ENCODE results near the gene ATP13A5. TPM values are rescaled to one million over a fixed set of nuclear protein-coding genes. Genes with fewer than 3 reads are reported as not detected.

ATP13A5 gene
- total and polyA plus RNA-seq, 2 of the 8 experiments (the other 6 are each of a cell fraction or from before 2014, with no cell fraction given) = not detected

GRCh38 chr3:193248848-193249468, 129.6 kb downstream of the ATP13A5 start:
- POLR2A ChIA-PET (ENCODE audit: partially characterized antibody) = no interaction called here
- DNase-seq (ENCODE audit: low read depth in 1 of 2, low spot score in 2 of 2) = no peak
- Histone ChIP-seq H4K20me1 (replicated peaks in 1 of 2; ENCODE audit: control insufficient read depth in 1 of 2, insufficient read depth in 2 of 2, low read length in 2 of 2) (no peaks in the 10 kb centered on the region), H3K4me3 (ENCODE audit: extremely low read depth in 1 of 4, insufficient read depth in 2 of 4, low read depth in 3 of 4, low read length in 4 of 4) (no peak overlapping the region), H4K8ac (ENCODE audit: extremely low read depth, insufficient read depth, low read length) (no peak overlapping the region), H3K9me3 (ENCODE audit: insufficient read depth in 2 of 2, low read depth in 1 of 2, low read length in 1 of 2) (peaks cover 6 to 14% of the 10 kb centered on the region in 2 experiments; a peak in 3 of 4 replicates), H2BK15ac (ENCODE audit: low read length) (no peak overlapping the region), H3K27me3 (replicated peaks in 1 of 4; ENCODE audit: control insufficient read depth in 3 of 4, extremely low read depth in 1 of 4, insufficient read depth in 3 of 4, low read length in 3 of 4) (no peaks in the 10 kb centered on the region), H3K23me2 (ENCODE audit: low read depth, low read length) (no peaks in the 10 kb centered on the region), H3K56ac (replicated peaks; ENCODE audit: insufficient read length, low read depth, low read length) (no peak overlapping the region), H4K5ac (ENCODE audit: insufficient read length, low read depth, low read length) (no peak overlapping the region), H2BK12ac (ENCODE audit: low read depth, low read length) (no peak overlapping the region), H3K4me1 (replicated peaks in 1 of 4; ENCODE audit: control insufficient read depth in 3 of 4, insufficient read depth in 4 of 4, low read length in 3 of 4) (no peaks in the 10 kb centered on the region), H3K23ac (ENCODE audit: insufficient read length) (no peak overlapping the region), H2BK120ac (replicated peaks; ENCODE audit: low read depth, low read length) (no peak overlapping the region), H2AK5ac (ENCODE audit: low read depth, low read length) (no peak overlapping the region), H3K18ac (ENCODE audit: extremely low read depth, low read length) (no peak overlapping the region), H3K79me2 (ENCODE audit: control insufficient read depth in 1 of 2, insufficient read depth in 2 of 2, low read length in 2 of 2) (no peaks in the 10 kb centered on the region), H4K91ac (replicated peaks; ENCODE audit: insufficient read length, low read length) (no peak overlapping the region), H2AFZ (ENCODE audit: low read length) (no peak overlapping the region), H2BK5ac (ENCODE audit: low read depth, low read length) (no peak overlapping the region), H3K4me2 (ENCODE audit: insufficient read depth in 1 of 2, low read depth in 2 of 2, low read length in 2 of 2) (no peak overlapping the region), H3K4ac (replicated peaks; ENCODE audit: insufficient read length, low read depth, low read length) (no peak overlapping the region), H3K14ac (ENCODE audit: insufficient read length) (no peak overlapping the region), H3K27ac (ENCODE audit: low read depth, low read length) (no peak overlapping the region), H3K79me1 (ENCODE audit: low read depth, low read length) (no peaks in the 10 kb centered on the region), H3K36me3 (ENCODE audit: control insufficient read depth in 2 of 4, insufficient read depth in 4 of 4, low read length in 3 of 4) (no peaks in the 10 kb centered on the region; a peak in 1 of 8 replicates), H3K9ac (replicated peaks in 1 of 4; ENCODE audit: extremely low read depth in 1 of 4, low read depth in 3 of 4, low read length in 3 of 4) (no peak overlapping the region), H2BK20ac (ENCODE audit: low read length) (no peak overlapping the region)
- no peak for FAIRE-seq
- 70% methylated on average over 2 of the region's 2 CpGs; no CpG with 5 or more reads in 1 of the 2 experiments for WGBS, 2 experiments (ENCODE audit: extremely low coverage in 1 of 2, insufficient coverage in 1 of 2, insufficient read length in 1 of 2, insufficient replicate concordance in 2 of 2, low coverage in 1 of 2, low lambda C conversion rate in 2 of 2, missing lambda C conversion rate in 1 of 2)
- CTCF ChIA-PET (ENCODE audit: partially characterized antibody) = interaction anchor here (0.7 to 0.9 kb wide), 2 partner anchors 9 to 108 kb away, joined by 3 read pairs; no protein-coding TSS in a partner anchor
- TF ChIP-seq MAX (IDR thresholded peaks at IDR 0.05) = no peak
- TF ChIP-seq RXRA (IDR thresholded peaks at IDR 0.05; ENCODE audit: insufficient read depth, low read depth, low read length) = no peak
- no peak for TF ChIP-seq KDM1A (IDR thresholded peaks at IDR 0.05; ENCODE audit: borderline replicate concordance, low read length)
- TF ChIP-seq ATF3 (IDR thresholded peaks at IDR 0.05; ENCODE audit: insufficient read depth, low read depth, low read length) = no peak
- no peak for TF ChIP-seq ATF2 (IDR thresholded peaks at IDR 0.05; ENCODE audit: low read length)
- no peak for TF ChIP-seq CBX5 (IDR thresholded peaks at IDR 0.05; ENCODE audit: low read depth, low read length)
- no peak for TF ChIP-seq EZH2 (IDR thresholded peaks at IDR 0.05; ENCODE audit: low read depth, low read length, severe bottlenecking)
- TF ChIP-seq CHD2 (IDR thresholded peaks at IDR 0.05; ENCODE audit: low read length) = no peak
- no peak for TF ChIP-seq CBX8 (IDR thresholded peaks at IDR 0.05; ENCODE audit: borderline replicate concordance, low read depth, low read length)
- TF ChIP-seq TEAD4 (IDR thresholded peaks at IDR 0.05; ENCODE audit: low read depth, low read length) = no peak
- no peak for TF ChIP-seq POLR2AphosphoS5 (IDR thresholded peaks at IDR 0.05; ENCODE audit: low read depth, low read length)
